ENCODE measurements around the gene NFIB.

Gene NFIB

GRCh38 chr9:14068690-14069089 lies 245.3 kb downstream of the NFIB start:
- no peak for DNase-seq (ENCODE audit: low spot score)

GRCh38 chr9:14066831-14067230 lies 247.1 kb downstream of the NFIB start:
- no peak for DNase-seq (ENCODE audit: low spot score)

DNA sequence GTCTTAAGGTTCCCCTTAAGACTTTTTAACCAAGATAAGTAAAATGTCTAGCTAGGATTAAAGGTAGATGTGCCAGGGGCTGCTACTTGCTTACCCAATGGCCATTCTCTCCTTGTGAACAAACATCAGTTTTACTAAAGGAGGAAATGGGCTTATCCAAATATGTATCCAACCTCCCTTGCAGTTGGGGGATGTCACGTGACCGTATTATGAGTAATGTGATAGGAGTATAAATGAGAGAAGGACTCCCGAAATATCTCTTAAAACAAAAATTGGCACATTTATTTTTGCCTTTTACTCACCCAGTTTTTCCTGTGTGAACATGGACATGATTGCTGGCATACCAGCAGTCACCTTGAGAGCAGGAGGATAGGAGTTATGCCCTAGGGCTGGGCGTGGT lies 247.9 kb downstream of the NFIB start:
- no peak for DNase-seq (ENCODE audit: low spot score)

- no peak for DNase-seq (ENCODE audit: low spot score)
Observed at GRCh38 chr9:14064940-14065339, 249.0 kb downstream of the NFIB start.

- no peak for DNase-seq (ENCODE audit: low spot score)
Observed at GRCh38 chr9:14063756-14064155, 250.2 kb downstream of the NFIB start.

DNA sequence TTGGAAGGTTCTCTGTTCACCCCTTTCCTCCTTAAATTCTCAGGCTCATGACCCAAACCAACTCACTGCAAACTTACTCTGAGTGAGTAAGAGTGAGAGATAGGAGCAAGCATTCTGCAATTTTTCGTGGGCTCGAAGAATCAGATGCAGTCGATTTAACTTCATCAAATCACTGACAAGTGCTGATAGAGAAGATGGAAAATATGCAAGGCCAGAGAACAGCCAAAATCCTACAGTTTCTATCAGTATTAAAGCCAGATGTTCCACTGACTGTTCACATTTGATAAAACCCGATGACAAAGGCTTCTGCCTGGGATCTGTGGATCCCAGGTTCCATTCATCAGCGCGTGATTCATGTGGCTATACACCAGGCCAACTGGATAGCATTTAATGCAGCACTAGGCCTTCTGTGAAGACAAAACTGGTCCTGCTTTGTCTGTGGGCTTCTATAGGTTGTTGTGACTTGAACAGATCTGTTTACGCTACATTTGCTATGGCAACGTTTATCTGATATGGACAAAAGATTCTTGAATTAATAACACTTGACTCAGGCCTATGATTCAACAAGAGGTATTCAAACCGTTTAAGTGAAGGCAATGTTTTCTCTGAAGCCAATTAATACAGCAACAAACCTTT lies 251.2 kb downstream of the NFIB start:
- peak; percentile 15 for DNase-seq (ENCODE audit: low spot score)

DNA sequence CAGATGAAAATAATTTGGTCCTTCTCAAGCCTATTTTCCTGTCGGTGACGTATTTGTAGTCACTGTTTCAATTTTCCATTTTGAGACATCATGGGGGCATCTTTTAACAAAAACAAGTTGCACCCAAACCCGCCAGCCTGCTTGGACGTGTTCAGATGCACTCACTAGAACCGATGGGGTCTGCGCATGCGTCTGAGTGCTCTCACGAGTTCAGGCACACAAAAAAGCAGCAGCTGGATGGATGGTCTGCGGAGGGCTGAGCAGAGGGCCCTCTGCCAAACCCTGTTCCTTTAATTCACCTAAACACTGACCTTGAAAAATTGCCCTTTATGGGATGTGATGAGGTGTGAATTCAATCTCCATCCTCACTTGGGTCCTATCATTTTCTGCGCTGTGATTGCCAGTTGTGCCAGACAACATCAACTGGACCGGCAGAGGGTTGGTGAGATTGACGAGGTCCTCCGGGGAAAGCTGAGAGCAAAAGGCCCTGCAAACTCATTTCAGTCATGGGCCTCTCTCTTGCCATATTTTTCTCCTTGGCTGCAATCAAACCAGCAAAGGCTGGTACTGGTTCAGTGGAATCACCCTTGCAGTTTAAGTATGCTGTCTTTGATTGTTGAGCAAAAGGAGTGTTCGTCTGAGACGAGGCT lies 251.9 kb downstream of the NFIB start:
- no peak for DNase-seq (ENCODE audit: low spot score)

- DNase-seq (ENCODE audit: low spot score): no peak
Observed at GRCh38 chr9:14058325-14058688, 255.6 kb downstream of the NFIB start.

GRCh38 chr9:14057368-14058324 lies 256.3 kb downstream of the NFIB start:
- no peak for DNase-seq (ENCODE audit: low spot score)

DNA sequence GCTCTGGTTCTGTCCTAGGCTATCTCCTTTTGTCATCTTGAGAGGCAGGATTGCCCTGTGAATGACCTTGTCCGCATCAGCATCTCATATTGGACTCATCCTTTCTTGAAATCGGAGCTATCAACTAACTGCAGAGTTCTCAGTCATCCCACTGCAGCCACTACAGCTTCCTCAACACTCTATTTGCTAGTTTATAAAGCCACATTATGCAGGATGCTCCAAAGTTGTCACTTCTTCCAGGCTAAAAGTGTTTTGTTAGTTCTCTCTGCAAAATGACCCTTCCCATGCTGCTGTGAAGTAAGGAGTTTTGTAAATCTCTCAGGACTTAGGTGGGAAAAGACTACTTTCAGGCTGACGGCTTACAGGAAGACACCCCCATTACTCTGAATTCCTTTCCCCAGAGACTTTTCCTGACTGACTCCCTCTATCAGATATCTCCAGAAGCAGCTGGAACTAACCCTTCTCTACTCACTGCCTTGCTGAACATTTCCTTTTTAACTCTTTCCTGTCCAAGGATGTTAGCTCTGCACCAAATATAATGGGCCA lies 257.6 kb downstream of the NFIB start:
- no peak for DNase-seq (ENCODE audit: low spot score)

DNA sequence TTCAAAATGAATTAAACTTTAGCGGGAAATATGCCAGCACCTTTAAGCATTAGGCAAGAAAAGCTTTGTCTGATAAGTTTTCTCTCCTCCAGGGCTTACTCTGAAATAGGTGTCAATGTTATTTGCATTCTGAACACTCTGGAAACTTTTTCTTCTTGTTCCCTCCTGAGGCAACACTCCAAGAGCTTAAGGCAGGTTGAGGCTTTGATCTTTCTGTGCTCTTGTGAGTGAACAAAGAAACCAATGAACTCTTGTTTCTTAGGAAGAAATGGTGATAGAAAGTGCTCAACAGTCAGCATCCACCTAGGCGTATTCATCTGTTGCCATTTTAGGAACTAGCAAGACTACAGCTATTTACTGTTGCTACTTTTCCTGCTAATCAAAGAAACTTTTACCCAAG lies 259.8 kb downstream of the NFIB start:
- DNase-seq (ENCODE audit: low spot score): no peak

DNA sequence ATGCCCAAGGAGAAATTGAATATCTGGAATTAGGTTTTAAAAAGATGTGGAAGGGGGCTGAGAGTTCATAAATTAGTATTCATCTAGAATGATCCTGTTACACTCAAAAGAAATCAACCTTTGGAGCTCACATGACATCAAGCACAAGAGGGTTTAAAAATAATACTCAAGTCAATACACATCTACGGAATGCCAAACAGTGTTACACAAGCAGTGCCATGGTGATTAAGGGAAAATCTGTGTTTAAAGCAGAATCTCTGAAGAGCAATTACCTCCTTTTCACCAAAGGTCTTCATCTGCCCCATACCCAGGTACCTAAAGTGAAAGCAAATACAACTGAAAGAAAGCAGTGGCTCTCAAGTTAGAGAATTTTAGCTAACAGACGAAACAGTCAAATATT lies 261.6 kb downstream of the NFIB start:
- DNase-seq (ENCODE audit: low spot score): no peak

- no peak for DNase-seq (ENCODE audit: low spot score)
Observed at GRCh38 chr9:14051419-14051818, 262.5 kb downstream of the NFIB start.

DNA sequence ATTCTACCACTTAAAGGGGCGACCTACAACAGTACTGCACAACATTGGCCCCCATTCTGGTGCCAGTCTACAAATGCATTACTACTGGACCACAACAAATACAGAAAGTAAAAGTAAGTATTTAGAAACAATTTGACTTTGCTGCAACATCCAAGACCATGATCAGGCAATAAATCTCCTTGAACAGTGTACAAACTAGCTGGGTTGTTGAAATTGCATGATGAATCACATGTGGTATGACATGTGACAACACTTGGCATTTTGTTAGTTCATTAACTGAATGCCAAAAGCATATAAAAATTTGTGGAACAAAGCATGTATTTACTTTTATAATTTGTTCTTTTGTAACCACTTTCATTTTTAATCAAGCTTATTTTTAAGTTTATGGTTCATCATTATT lies 270.5 kb downstream of the NFIB start:
- no peak for DNase-seq (ENCODE audit: low spot score)

- no peak for DNase-seq (ENCODE audit: low spot score)
Observed at GRCh38 chr9:14037331-14037730, 276.6 kb downstream of the NFIB start.

GRCh38 chr9:14033067-14033466 lies 280.9 kb downstream of the NFIB start:
- DNase-seq (ENCODE audit: low spot score): no peak
